GM19023 (cell line): ENCODE results near the gene GSN.
"Not testable (repeated sequence)": the region's sequence is repeated elsewhere in the genome, so short reads cannot be mapped to it uniquely, and the experiment has no call there.

Source experiments
- ATAC-seq: cut with Tn5 transposase; IDR thresholded peaks from one replicate; pipeline ENCODE4 v1.9.1; 2021; ENCODE audit warnings: mild to moderate bottlenecking, moderate library complexity; ENCODE audit not compliant: unreplicated experiment

The GSN gene

GRCh38 chr9:121286973-121287741 lies 19.2 kb downstream of the GSN start:
- no peak for ATAC-seq

- no peak for ATAC-seq
These were observed 20.7 kb downstream of the GSN start for GRCh38 chr9:121288673-121289025.

DNA sequence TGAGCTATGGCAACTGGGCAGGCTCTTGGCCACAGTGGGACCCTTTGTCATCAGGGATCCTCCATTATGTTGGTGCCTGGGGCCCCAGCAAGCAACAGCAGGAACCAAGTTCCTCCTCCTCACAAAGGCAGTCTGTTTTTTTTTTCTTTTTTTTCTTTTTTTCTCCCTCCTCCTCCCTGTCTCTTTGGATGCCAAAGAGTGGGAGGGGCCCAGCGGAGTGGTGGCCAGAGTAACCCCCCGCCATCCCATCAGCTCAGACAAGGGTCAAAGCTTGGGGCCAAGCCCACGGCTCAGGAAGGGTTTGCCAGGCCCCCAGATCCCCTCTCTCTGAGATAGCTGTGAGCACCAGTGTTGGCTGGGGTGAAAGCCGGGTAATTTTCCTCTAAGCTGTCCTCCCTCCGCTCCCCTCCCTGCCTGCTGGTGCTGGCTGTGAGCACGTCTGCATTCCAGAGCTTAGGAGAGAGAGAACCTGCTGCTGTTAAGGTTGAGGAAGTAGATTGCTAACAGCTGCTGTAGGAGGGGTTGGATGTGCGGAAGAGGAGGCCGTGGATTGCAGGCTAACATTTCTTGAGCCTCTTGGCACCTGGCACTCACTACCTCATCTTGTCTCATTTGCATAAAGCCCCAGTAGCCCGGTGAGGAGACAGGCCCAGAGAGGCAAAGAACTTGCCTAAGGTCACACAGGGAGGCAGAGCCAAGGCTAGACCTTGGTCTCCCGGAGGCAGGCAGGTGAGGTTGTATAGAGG lies 21.2 kb downstream of the GSN start:
- ATAC-seq: no peak

DNA sequence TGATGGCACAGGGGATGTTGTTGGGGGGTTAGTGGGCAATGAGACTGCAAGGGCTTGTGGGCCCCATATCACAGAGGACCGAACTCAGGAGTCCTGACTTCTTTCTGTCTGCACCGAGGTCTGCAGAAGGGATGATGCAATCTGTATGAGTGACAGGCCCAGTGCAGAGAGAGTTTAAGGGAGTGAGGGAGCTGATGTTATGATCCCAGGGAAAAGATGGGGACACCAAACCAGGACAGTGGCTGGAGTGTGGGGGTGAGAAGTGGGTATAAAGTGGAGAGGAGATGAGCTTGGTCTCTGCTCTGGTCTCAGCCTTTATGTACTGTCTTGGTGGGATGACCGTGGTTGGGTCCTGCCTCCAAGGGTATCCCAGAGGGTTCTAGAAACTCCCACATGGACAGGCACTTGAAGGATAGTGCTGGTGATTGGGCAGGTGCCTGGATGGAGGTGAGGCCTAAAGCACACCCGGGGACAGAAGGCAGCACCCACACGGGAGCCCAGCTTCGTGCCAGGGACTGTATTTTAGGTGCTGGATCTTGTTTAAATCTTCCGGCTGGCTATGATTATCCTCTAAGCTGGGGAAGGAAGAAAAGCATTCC lies 21.9 kb downstream of the GSN start:
- no peak for ATAC-seq

GRCh38 chr9:121291536-121291935 lies 23.6 kb downstream of the GSN start:
- not testable (repeated sequence) for ATAC-seq

DNA sequence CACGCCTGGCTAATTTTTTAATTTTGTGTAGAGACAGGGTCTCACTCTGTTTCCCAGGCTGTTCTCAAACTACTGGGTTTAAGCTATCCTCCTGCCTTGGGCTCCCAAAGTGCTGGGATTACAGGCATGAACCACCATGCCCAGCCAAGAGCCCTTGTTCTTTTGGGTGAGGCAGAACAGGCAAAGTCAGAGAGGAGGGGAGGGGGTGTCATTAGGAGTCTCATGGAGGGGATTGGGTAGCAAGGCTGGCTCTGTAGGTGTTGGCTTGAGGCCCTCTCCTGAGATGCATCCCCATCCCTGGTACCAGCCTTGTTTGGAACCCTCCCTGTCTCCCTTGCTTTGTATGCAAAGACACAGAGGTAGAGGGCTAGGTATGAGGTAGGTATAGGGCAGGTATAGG lies 24.1 kb downstream of the GSN start:
- no peak for ATAC-seq

GRCh38 chr9:121292801-121293241 lies 24.9 kb downstream of the GSN start:
- ATAC-seq: no peak

DNA sequence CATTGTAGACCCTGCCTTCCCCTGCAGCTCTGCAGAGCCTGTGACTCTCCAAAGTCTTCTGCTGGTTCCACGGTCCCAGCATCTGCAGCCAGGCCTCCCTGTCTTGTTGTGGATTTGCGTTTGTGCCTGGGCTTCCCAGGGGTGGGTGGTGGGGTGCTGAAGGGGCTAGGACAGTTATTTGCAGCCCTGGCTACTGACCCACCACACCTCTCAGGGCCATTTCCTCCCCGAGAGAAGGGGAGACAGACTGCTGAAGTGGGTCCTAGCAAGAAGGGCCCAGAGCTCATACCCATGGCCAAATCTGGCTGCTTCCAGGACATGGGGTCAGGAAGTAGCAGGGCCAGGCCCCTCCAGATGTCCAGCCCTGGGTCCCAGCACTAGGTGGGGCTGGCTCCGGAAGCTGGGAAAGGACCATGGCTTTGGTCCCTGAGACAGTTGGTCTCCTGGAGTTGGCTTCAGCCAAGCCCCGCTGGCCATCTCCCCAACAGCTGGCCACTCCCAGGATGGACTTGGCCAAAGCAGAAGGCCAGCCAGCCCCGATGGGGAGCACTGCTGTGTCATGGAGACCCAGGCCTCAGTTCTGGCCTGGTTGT lies 26.3 kb downstream of the GSN start:
- ATAC-seq: no peak

DNA sequence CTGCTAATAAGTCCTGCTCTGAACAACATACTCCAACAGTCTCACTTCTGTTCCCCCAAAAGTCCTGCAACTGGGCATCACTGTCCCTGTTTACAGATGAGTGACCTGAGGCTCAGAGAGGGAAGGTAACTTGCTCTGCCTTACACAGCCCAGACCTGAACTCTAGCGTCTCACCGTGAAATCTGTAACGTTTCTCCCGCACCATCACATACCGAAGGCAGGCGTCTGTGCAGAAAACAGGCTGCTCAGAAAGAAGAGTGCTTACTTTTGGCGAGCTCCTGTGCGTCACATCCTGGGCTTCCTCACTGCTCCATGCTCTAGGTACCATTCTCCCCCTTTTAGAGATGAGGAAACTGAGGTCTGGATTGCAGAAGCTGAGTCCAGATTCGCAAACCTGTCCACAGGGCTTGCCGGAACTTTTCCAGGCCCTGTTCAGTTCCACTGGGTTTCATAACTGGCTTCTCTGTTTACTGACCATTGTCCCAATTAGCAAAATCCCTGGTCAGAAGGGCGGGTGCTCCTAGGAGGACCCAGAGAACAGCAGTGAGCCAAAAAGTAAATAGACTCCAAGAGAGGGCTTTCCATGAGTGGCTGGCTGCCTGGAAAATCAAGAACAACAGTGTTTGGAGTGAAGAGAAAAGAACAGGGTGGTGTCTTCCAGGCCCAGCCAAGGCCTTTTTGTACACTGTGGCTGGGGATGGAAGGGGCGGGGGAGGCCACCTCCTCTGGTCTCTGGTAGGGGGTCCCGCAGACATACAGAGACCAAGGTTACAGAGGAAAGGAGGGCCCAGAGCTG lies 27.1 kb downstream of the GSN start:
- no peak for ATAC-seq

GRCh38 chr9:121295662-121296191 lies 27.8 kb downstream of the GSN start:
- no peak for ATAC-seq

GRCh38 chr9:121296213-121297127 lies 28.5 kb downstream of the GSN start:
- ATAC-seq: no peak

- no peak for ATAC-seq
These were observed 29.4 kb downstream of the GSN start for GRCh38 chr9:121297389-121297788.

DNA sequence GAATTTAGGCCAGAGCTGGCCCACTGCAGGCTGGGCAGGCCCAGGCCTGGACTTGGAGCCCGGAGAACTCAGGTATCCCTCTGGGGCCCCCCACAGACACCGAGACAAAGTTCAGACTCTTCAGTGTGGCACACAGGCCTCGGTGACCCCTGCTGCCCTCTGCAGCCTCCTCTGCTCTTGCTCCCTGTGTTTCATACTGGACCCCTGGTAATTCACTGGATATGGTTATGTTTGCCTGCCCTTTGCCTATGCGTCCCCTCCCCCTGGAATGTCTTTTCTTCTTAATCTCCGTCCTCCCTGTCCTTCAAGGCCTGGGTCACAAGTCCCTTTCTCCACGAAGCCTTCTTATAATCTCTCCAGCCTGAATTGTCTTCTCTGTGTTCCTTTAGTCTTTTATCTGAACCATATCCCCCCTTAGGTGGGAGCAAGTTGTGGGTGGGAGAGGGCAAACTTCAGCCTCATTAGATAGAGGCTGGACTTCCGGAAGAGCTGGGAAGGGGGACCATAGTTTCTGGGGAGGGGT lies 30.1 kb downstream of the GSN start:
- ATAC-seq: no peak

DNA sequence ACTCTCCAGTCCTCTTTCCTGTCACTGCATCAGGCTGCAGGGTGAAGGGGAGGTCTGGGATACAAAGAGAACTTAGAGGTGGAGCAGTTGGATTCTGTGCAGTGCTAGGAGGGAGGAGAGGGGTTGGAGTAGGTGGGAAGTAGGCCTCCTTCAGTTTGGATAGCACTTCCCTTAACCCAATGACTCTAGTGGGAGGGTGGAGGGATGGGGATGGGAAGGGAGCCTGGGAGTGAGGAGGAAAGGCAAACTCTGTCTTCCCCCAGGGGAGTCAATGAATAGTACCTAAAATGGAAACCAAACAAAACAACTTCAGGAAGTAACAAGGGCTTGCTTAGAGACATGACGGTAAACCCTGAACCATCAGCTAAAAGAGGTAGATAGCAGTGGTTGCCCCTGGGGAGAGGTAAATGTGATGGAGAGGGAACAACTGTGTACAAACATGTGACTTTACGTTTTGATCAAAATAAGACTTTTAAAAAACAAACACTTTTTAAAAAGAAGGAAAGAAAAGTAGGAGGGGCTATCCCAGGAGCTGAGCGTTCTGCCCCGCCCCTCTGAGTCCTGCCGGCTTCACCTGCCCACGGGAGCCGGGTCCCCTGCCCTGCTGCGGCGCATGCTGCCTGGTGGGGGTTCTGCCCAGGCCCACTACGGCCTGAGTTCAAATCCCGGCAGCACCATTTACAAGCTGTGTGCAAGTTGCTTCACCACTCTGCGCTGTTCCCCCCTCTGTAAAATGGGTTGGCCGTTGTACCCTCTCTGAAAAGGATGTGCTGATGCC lies 30.9 kb downstream of the GSN start:
- ATAC-seq: no peak

DNA sequence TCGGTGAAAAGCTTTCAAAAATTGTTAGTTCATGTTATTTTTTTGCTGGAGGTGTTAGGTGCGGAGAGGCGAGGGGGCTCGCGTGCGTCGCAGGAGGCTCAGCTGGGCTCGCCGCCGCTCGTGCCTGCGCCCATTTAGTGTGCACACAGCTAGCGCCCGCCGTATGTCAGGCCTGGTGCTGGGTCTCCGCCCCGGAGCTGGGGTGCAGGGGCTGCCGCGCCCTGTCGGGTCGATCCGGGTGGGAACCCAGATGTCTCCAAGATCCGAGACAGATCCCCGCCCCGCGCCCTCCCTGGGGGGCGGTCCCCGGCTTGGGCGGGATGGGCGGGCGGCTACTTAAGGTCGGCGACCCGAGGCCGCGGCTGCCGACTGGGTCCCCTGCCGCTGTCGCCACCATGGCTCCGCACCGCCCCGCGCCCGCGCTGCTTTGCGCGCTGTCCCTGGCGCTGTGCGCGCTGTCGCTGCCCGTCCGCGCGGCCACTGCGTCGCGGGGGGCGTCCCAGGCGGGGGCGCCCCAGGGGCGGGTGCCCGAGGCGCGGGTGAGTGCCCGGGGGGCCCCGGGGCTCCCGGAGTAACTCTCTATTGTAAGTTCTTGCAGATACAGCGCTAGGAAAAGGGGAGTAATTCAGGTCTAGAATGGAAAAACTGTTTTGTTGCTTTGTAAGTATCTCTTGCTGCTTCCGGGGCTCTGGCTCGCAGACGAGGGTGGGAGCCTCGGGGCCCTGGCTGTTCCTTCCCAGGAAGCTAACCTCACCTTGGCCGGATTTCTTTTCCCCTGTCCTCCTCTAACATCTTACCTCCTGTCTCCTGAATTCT lies 31.7 kb downstream of the GSN start:
- no peak for ATAC-seq

GRCh38 chr9:121300283-121301119 lies 32.5 kb downstream of the GSN start:
- no peak for ATAC-seq

DNA sequence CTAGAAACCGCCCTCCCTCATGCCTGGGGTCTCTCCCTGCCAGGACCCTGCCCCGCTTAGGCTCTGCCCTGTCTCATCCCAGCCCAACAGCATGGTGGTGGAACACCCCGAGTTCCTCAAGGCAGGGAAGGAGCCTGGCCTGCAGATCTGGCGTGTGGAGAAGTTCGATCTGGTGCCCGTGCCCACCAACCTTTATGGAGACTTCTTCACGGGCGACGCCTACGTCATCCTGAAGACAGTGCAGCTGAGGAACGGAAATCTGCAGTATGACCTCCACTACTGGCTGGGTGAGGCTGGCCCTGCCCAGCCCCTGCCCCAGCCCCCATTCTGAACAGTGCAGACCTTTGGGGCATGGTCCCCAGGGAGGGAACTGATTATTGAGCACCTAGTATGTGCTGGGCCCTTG lies 33.9 kb downstream of the GSN start:
- ATAC-seq: no peak
